ENCODE data around the gene RNF38. TPM values are rescaled to one million over a fixed set of nuclear protein-coding genes. Genes with fewer than 3 reads are reported as not detected.

The RNF38 gene
- total and polyA plus RNA-seq, 2 experiments from 2014 or later: 13.7 to 61.9 TPM

DNA sequence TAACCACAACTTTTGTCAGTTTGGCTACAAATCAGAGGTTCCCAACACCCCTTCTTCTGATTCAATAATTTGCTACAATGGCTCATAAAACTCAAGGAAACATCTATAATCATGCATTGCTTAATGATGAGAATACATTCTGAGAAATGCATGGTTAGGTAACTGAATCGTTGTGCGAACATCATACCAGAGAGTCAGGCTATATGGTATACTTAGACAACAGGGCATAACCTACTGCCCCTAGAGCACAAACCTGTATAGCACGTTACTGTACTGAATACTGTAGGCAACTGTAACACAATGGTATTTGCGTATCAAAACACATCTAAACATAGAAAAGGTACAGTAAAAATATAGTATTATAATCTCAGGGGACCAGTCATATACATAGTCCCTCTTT, 31.0 kb upstream of the RNF38 start (continued):
- TF ChIP-seq, protein P1, sequence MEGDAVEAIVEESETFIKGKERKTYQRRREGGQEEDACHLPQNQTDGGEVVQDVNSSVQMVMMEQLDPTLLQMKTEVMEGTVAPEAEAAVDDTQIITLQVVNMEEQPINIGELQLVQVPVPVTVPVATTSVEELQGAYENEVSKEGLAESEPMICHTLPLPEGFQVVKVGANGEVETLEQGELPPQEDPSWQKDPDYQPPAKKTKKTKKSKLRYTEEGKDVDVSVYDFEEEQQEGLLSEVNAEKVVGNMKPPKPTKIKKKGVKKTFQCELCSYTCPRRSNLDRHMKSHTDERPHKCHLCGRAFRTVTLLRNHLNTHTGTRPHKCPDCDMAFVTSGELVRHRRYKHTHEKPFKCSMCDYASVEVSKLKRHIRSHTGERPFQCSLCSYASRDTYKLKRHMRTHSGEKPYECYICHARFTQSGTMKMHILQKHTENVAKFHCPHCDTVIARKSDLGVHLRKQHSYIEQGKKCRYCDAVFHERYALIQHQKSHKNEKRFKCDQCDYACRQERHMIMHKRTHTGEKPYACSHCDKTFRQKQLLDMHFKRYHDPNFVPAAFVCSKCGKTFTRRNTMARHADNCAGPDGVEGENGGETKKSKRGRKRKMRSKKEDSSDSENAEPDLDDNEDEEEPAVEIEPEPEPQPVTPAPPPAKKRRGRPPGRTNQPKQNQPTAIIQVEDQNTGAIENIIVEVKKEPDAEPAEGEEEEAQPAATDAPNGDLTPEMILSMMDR (conservative IDR thresholded peaks at IDR 0.05; ENCODE audit: low read depth in 2 of 2): peak in 1 of 2 experiments; percentile 25; a peak in 1 of 4 replicates

DNA sequence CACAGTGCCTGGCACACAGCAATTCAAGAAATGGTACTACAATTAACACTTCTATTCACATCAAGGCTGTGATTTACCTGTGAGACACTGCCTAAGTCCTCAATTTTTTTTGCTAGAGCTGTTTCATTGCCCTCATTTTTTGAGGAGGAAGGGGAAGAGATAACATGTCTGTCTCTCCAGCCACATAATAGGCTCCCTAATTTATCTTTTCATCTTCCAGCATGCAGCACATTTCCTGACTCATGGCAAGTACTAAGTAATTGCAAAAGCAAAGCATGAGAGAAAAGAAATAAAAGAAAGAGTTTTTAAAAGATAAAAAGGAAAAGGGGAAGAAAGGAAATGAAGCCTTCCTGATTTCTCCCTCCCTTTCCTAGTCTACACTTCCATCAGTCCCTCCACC, 26.9 kb upstream of the RNF38 start:
- TF ChIP-seq POLR2AphosphoS5 (IDR thresholded peaks at IDR 0.05; ENCODE audit: low read depth): no peak
- TF ChIP-seq EZH2 (IDR thresholded peaks at IDR 0.05; ENCODE audit: low read depth, unreplicated experiment): no peak
- no peak for TF ChIP-seq STAT1 (IDR thresholded peaks at IDR 0.05; ENCODE audit: unreplicated experiment)
- TF ChIP-seq, protein P2, sequence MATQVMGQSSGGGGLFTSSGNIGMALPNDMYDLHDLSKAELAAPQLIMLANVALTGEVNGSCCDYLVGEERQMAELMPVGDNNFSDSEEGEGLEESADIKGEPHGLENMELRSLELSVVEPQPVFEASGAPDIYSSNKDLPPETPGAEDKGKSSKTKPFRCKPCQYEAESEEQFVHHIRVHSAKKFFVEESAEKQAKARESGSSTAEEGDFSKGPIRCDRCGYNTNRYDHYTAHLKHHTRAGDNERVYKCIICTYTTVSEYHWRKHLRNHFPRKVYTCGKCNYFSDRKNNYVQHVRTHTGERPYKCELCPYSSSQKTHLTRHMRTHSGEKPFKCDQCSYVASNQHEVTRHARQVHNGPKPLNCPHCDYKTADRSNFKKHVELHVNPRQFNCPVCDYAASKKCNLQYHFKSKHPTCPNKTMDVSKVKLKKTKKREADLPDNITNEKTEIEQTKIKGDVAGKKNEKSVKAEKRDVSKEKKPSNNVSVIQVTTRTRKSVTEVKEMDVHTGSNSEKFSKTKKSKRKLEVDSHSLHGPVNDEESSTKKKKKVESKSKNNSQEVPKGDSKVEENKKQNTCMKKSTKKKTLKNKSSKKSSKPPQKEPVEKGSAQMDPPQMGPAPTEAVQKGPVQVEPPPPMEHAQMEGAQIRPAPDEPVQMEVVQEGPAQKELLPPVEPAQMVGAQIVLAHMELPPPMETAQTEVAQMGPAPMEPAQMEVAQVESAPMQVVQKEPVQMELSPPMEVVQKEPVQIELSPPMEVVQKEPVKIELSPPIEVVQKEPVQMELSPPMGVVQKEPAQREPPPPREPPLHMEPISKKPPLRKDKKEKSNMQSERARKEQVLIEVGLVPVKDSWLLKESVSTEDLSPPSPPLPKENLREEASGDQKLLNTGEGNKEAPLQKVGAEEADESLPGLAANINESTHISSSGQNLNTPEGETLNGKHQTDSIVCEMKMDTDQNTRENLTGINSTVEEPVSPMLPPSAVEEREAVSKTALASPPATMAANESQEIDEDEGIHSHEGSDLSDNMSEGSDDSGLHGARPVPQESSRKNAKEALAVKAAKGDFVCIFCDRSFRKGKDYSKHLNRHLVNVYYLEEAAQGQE (IDR thresholded peaks at IDR 0.05; ENCODE audit: unreplicated experiment): no peak
- TF ChIP-seq, protein P1 (conservative IDR thresholded peaks at IDR 0.05; ENCODE audit: low read depth in 2 of 2): no peak
- Histone ChIP-seq H2AFZ (no peak overlapping the region), H3K4me1 (ENCODE audit: insufficient read depth) (peaks cover 19% of the 10 kb centered on the region), H3K27me3 (ENCODE audit: insufficient read depth) (no peaks in the 10 kb centered on the region), H3F3A (replicated peaks; ENCODE audit: low read depth) (no peaks in the 10 kb centered on the region), H3K9me2 (ENCODE audit: insufficient read depth) (no peaks in the 10 kb centered on the region), H3K4me2 (no peak overlapping the region), H3K4me3 (no peak overlapping the region), H3K27ac (ENCODE audit: low read depth) (peak overlapping the region; percentile 46; the same call in 1 of the 2 replicates), H3K79me2 (replicated peaks; ENCODE audit: insufficient read depth) (peaks cover 96% of the 10 kb centered on the region), H3K36me3 (ENCODE audit: insufficient read depth) (no peaks in the 10 kb centered on the region; the same call in 1 of the 2 replicates), H4K20me1 (replicated peaks; ENCODE audit: insufficient read depth) (peaks cover 34% of the 10 kb centered on the region)
- H3K9me3 Mint-ChIP-seq: peaks cover 4% of the 10 kb centered on the region; the same call in 1 of the 3 replicates
- H3K4me3 Mint-ChIP-seq: no peak overlapping the region
- H3K4me1 Mint-ChIP-seq: peaks cover 14% of the 10 kb centered on the region
- DNase-seq (ENCODE audit: low spot score): no peak
- H3K27me3 Mint-ChIP-seq (ENCODE audit: insufficient read depth, low read depth, poor library complexity): no peaks in the 10 kb centered on the region
- H3K36me3 Mint-ChIP-seq (ENCODE audit: low read depth): peaks cover 21% of the 10 kb centered on the region; the same call in 2 of the 3 replicates
- no peak overlapping the region; the same call in 1 of the 2 replicates for H3K27ac Mint-ChIP-seq
- no peak for ATAC-seq

All from GM23338 (cell line).